HEK293 (cell line): ENCODE data around the gene ELMO1.

ENCODE experiments used
- HOXA7 ChIP-seq: sonication (generic); formaldehyde crosslinking; IDR thresholded peaks from 2 replicates; pipeline ENCODE4 v1.8.1; 2022; ENCODE audit warnings: missing genetic modification reagents, borderline replicate concordance
- ZNF24 ChIP-seq: fragments of 450-650 bp; formaldehyde crosslinking; IDR thresholded peaks from 2 replicates; pipeline ENCODE4 v1.5.1; 2016; ENCODE audit warnings: missing biosample characterization, missing genetic modification characterization
- ZNF501 ChIP-seq: fragments of 450-650 bp; formaldehyde crosslinking; IDR thresholded peaks from 2 replicates; pipeline ENCODE4 v1.5.1; 2016; ENCODE audit warnings: missing biosample characterization, missing genetic modification characterization
- ZNF561 ChIP-seq: fragments of 450-650 bp; IDR thresholded peaks from 2 replicates; pipeline ENCODE4 v1.5.1; 2018; ENCODE audit warnings: missing biosample characterization, missing genetic modification characterization, borderline replicate concordance
- TF ChIP-seq, protein P1 (sequence below): fragments of 450-650 bp; formaldehyde crosslinking; optimal IDR thresholded peaks from 2 replicates; pipeline ENCODE3; 2016; ENCODE audit warnings: missing biosample characterization, mild to moderate bottlenecking, missing genetic modification characterization
- TF ChIP-seq, protein P2 (sequence below): fragments of 450-650 bp; formaldehyde crosslinking; IDR thresholded peaks from 2 replicates; pipeline ENCODE4 v1.5.1; 2016; ENCODE audit warnings: missing biosample characterization, missing genetic modification characterization
- TF ChIP-seq, protein P3 (sequence below): fragments of 450-650 bp; formaldehyde crosslinking; IDR thresholded peaks from 2 replicates; pipeline ENCODE4 v1.5.1; 2016; ENCODE audit warnings: missing biosample characterization, missing genetic modification characterization
- TF ChIP-seq, protein P4 (sequence below): fragments of 450-650 bp; formaldehyde crosslinking; IDR thresholded peaks from 2 replicates; pipeline ENCODE4 v1.5.1; 2016; ENCODE audit warnings: missing biosample characterization, missing genetic modification characterization, low read depth

DNA sequence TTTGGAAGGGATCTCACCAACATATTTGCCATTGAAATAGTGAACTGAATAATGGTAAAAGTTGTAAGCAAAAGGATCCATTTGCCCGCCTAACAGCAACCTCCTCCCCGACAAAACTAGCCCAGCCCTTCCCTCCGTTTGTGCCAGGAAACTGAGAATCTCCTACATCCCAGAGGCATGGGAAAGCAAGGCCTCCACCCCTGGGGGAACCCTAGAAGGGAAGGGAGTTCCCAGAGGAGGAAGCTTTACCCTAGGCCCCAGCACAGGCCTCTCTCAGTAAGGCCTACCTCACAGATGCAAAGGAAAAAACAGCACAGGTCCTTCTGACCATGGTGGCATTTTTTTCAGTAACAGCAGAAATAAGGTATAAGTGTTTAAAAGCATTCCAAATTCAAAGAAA, 229.7 kb downstream of the ELMO1 start:
- TF ChIP-seq HOXA7 (CRISPR knock-in tag) (no peak), ZNF24 (tag by site-specific recombination) (no peak), ZNF501 (tag by site-specific recombination) (no peak), ZNF561 (tag by site-specific recombination) (no peak)
- TF ChIP-seq, protein P1, sequence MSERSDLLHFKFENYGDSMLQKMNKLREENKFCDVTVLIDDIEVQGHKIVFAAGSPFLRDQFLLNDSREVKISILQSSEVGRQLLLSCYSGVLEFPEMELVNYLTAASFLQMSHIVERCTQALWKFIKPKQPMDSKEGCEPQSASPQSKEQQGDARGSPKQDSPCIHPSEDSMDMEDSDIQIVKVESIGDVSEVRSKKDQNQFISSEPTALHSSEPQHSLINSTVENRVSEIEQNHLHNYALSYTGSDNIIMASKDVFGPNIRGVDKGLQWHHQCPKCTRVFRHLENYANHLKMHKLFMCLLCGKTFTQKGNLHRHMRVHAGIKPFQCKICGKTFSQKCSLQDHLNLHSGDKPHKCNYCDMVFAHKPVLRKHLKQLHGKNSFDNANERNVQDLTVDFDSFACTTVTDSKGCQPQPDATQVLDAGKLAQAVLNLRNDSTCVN (tag by site-specific recombination) = no peak
- TF ChIP-seq, protein P2, sequence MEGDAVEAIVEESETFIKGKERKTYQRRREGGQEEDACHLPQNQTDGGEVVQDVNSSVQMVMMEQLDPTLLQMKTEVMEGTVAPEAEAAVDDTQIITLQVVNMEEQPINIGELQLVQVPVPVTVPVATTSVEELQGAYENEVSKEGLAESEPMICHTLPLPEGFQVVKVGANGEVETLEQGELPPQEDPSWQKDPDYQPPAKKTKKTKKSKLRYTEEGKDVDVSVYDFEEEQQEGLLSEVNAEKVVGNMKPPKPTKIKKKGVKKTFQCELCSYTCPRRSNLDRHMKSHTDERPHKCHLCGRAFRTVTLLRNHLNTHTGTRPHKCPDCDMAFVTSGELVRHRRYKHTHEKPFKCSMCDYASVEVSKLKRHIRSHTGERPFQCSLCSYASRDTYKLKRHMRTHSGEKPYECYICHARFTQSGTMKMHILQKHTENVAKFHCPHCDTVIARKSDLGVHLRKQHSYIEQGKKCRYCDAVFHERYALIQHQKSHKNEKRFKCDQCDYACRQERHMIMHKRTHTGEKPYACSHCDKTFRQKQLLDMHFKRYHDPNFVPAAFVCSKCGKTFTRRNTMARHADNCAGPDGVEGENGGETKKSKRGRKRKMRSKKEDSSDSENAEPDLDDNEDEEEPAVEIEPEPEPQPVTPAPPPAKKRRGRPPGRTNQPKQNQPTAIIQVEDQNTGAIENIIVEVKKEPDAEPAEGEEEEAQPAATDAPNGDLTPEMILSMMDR (tag by site-specific recombination) = no peak
- TF ChIP-seq, protein P3, sequence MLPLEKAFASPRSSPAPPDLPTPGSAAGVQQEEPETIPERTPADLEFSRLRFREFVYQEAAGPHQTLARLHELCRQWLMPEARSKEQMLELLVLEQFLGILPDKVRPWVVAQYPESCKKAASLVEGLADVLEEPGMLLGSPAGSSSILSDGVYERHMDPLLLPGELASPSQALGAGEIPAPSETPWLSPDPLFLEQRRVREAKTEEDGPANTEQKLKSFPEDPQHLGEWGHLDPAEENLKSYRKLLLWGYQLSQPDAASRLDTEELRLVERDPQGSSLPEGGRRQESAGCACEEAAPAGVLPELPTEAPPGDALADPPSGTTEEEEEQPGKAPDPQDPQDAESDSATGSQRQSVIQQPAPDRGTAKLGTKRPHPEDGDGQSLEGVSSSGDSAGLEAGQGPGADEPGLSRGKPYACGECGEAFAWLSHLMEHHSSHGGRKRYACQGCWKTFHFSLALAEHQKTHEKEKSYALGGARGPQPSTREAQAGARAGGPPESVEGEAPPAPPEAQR (tag by site-specific recombination) = no peak
- TF ChIP-seq, protein P4, sequence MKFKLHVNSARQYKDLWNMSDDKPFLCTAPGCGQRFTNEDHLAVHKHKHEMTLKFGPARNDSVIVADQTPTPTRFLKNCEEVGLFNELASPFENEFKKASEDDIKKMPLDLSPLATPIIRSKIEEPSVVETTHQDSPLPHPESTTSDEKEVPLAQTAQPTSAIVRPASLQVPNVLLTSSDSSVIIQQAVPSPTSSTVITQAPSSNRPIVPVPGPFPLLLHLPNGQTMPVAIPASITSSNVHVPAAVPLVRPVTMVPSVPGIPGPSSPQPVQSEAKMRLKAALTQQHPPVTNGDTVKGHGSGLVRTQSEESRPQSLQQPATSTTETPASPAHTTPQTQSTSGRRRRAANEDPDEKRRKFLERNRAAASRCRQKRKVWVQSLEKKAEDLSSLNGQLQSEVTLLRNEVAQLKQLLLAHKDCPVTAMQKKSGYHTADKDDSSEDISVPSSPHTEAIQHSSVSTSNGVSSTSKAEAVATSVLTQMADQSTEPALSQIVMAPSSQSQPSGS = no peak
